IPS-20b (cell line): Measurements from ENCODE around the gene NBAS.

Experiments used
- H3K27ac ChIP-seq: one replicate; pipeline ENCODE4 v1.5.1; 2013; ENCODE audit warnings: low read length
- H3K27me3 ChIP-seq: 2 replicates; pipeline ENCODE4 v1.6.1; 2013; ENCODE audit warnings: mild to moderate bottlenecking, low read length, inconsistent platforms; ENCODE audit not compliant: insufficient read depth
- H3K36me3 ChIP-seq: 2 replicates; pipeline ENCODE4 v1.6.1; 2013; ENCODE audit warnings: low read depth, mild to moderate bottlenecking, inconsistent platforms, low read length, moderate library complexity; ENCODE audit not compliant: insufficient read depth
- H3K4me1 ChIP-seq: 2 replicates; pipeline ENCODE4 v1.6.1; 2013; ENCODE audit warnings: mild to moderate bottlenecking, control low read depth, inconsistent platforms, low read length, moderate library complexity; ENCODE audit not compliant: insufficient read depth
- H3K4me3 ChIP-seq: 2 replicates; pipeline ENCODE4 v1.5.1; 2013; ENCODE audit warnings: mild to moderate bottlenecking, low read length, inconsistent platforms
- H3K9ac ChIP-seq: 2 replicates; pipeline ENCODE4 v1.6.1; 2013; ENCODE audit warnings: low read depth, mild to moderate bottlenecking, inconsistent platforms, low read length, moderate library complexity
- H3K9me3 ChIP-seq: 2 replicates; pipeline ENCODE4 v1.6.1; 2013; ENCODE audit warnings: mild to moderate bottlenecking, low read depth, low read length, inconsistent platforms; ENCODE audit not compliant: insufficient read depth

Gene NBAS

DNA sequence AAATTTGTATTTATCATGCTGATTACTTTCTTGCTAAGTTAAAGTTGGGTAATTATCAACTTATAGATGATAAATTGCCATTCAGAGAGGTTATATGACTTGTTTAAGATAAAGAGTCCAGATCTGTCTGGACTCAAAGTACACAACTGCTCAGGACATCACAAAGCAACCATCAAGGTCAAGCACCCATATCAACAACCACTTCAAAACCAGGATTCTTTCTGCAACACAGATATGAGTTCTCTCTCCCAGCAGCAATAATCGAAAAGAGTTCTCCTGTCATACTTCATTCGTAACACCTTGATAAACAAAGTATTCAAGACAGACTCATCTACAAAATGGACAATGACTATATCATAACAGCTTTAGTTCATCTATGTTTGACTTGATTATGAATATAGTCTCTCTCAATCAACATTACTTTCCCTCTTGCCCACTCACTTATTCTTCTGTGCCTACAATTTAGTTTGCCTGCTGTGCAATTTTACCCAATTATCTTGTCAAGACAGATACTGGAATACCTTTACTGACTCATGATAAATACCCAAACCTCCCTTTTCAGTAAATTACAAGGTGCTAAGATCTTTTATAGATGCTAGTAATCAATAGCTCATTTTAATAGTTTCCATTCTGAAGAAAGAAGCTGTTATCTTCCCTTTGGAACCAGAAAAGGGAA, 281.8 kb downstream of the NBAS start:
- Histone ChIP-seq H3K4me1 (no peaks in the 10 kb centered on the region), H3K4me3 (no peak overlapping the region), H3K36me3 (peaks cover 7% of the 10 kb centered on the region; the same call in 1 of the 2 replicates), H3K27ac (no peak overlapping the region), H3K9me3 (no peaks in the 10 kb centered on the region), H3K27me3 (no peaks in the 10 kb centered on the region), H3K9ac (no peak overlapping the region)

- Histone ChIP-seq H3K4me3 (no peak overlapping the region), H3K9me3 (no peaks in the 10 kb centered on the region), H3K36me3 (peaks cover 7% of the 10 kb centered on the region; the same call in 1 of the 2 replicates), H3K27me3 (no peaks in the 10 kb centered on the region), H3K4me1 (no peaks in the 10 kb centered on the region; the same call in 1 of the 2 replicates), H3K27ac (no peak overlapping the region), H3K9ac (no peak overlapping the region)
These were observed 282.8 kb downstream of the NBAS start for GRCh38 chr2:15278296-15278695.

DNA sequence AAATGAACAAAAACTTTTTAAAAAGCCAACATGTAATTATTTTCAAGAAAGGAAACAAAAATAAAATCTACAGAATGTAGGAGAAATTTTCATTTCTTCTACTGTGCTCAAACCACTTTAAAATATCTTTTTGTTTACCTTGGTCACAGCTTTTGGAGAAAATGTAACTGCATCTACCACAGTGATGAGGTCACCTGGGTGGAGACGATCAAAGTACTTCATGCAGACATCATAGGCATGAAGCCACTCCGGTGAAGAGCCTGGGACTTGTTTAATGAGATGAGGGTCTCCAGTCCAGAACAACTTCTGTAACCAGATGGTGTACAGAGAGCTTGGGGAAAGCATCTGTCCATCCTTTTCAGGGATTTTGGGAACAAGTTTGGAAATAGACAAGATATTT, 285.8 kb downstream of the NBAS start:
- H3K9ac ChIP-seq, result no peak overlapping the region
- peaks cover 7% of the 10 kb centered on the region; the same call in 1 of the 2 replicates for H3K36me3 ChIP-seq
- H3K27me3 ChIP-seq, result no peaks in the 10 kb centered on the region
- H3K9me3 ChIP-seq, result no peaks in the 10 kb centered on the region
- no peak overlapping the region for H3K27ac ChIP-seq
- peaks cover 3% of the 10 kb centered on the region for H3K4me1 ChIP-seq
- H3K4me3 ChIP-seq, result no peak overlapping the region

DNA sequence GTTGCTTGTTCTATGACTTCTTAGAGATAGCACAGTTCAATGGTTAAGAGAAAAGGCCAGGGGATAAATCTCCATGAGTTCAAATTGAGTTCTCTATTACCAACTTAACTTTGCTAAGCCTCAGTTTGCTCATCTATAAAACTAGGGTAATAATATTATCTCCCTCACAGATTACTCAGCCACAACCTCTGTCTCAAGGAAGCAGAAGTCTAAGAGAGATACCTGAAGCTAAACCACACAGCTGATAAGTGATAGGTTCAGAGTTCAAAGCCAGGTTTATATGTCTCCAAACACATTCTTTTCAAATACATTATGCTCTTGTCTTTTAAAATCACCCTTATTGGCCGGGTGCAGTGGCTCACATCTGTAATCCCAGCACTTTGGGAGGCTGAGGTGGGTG, 287.7 kb downstream of the NBAS start:
- no peaks in the 10 kb centered on the region for H3K9me3 ChIP-seq
- peaks cover 3% of the 10 kb centered on the region for H3K4me1 ChIP-seq
- no peaks in the 10 kb centered on the region for H3K27me3 ChIP-seq
- H3K4me3 ChIP-seq, result no peak overlapping the region
- H3K27ac ChIP-seq, result no peak overlapping the region
- no peak overlapping the region for H3K9ac ChIP-seq
- H3K36me3 ChIP-seq, result peaks cover 7% of the 10 kb centered on the region; the same call in 1 of the 2 replicates

GRCh38 chr2:15272942-15273341, 288.2 kb downstream of the NBAS start:
- Histone ChIP-seq H3K36me3 (peaks cover 7% of the 10 kb centered on the region; the same call in 1 of the 2 replicates), H3K9ac (no peak overlapping the region), H3K4me1 (peaks cover 3% of the 10 kb centered on the region), H3K27ac (peak overlapping the region; percentile 14), H3K9me3 (no peaks in the 10 kb centered on the region), H3K27me3 (no peaks in the 10 kb centered on the region), H3K4me3 (no peak overlapping the region)

GRCh38 chr2:15271941-15272542, 289.1 kb downstream of the NBAS start:
- H3K4me1 ChIP-seq, result peaks cover 3% of the 10 kb centered on the region
- no peaks in the 10 kb centered on the region for H3K9me3 ChIP-seq
- no peak overlapping the region for H3K4me3 ChIP-seq
- H3K27ac ChIP-seq, result no peak overlapping the region
- H3K27me3 ChIP-seq, result no peaks in the 10 kb centered on the region
- H3K36me3 ChIP-seq, result peaks cover 7% of the 10 kb centered on the region; the same call in 1 of the 2 replicates
- H3K9ac ChIP-seq, result no peak overlapping the region

DNA sequence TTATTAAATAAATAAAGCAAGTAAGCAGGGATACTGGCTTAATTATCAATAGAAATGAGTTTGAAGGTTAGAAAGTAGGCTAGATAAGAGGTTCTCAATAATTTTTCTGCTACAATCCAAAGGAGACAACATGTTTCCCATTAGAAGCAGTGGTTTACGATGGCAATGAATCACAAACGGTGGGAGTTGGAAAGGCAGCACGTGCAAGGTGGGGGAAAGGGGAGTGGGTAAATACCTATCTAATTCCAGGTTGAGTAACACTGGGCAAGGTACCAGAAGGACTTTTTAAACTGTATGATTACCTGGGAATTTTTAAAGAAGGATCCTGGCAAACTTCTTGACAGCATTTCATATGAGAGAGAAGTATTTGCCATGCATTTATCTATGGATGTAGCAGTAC, 289.9 kb downstream of the NBAS start:
- no peaks in the 10 kb centered on the region for H3K27me3 ChIP-seq
- no peak overlapping the region for H3K27ac ChIP-seq
- H3K9me3 ChIP-seq, result no peaks in the 10 kb centered on the region
- H3K9ac ChIP-seq, result no peak overlapping the region
- no peak overlapping the region for H3K4me3 ChIP-seq
- H3K4me1 ChIP-seq, result peaks cover 3% of the 10 kb centered on the region
- H3K36me3 ChIP-seq, result peaks cover 7% of the 10 kb centered on the region; the same call in 1 of the 2 replicates

DNA sequence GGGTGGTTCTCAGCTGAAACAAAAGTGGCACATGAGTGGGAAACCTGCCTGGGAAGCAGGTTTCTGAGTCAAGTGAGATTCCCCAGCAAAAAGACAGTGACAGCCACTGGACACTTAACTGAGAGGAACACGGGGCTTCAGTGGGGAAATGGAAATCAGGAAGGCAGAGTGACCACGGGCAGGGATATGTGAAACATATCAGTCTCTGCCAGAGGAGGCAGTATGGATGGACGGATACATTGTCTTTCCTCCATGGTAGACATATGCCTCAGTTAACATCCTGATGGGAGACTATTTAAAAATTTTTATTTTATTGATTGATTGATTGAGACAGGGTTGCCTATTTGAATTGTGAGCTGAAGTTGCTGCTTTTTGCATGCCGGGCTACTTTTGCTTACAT, 292.1 kb downstream of the NBAS start:
- H3K27ac ChIP-seq, result no peak overlapping the region
- no peaks in the 10 kb centered on the region for H3K36me3 ChIP-seq
- no peak overlapping the region for H3K9ac ChIP-seq
- no peaks in the 10 kb centered on the region for H3K27me3 ChIP-seq
- H3K4me3 ChIP-seq, result no peak overlapping the region
- H3K9me3 ChIP-seq, result no peaks in the 10 kb centered on the region
- peaks cover 3% of the 10 kb centered on the region for H3K4me1 ChIP-seq

GRCh38 chr2:15265889-15266288, 295.2 kb downstream of the NBAS start:
- H3K27ac ChIP-seq, result no peak overlapping the region
- peaks cover 12% of the 10 kb centered on the region for H3K4me1 ChIP-seq
- no peaks in the 10 kb centered on the region for H3K9me3 ChIP-seq
- no peak overlapping the region for H3K4me3 ChIP-seq
- H3K36me3 ChIP-seq, result no peaks in the 10 kb centered on the region
- no peak overlapping the region for H3K9ac ChIP-seq
- no peaks in the 10 kb centered on the region for H3K27me3 ChIP-seq

- no peaks in the 10 kb centered on the region for H3K27me3 ChIP-seq
- peaks cover 25% of the 10 kb centered on the region for H3K4me1 ChIP-seq
These were observed 297.0 kb downstream of the NBAS start for GRCh38 chr2:15263976-15264685.

GRCh38 chr2:15262792-15263191, 298.3 kb downstream of the NBAS start:
- H3K4me1 ChIP-seq, result peaks cover 25% of the 10 kb centered on the region
- no peak overlapping the region for H3K4me3 ChIP-seq
- no peaks in the 10 kb centered on the region for H3K27me3 ChIP-seq
- H3K9me3 ChIP-seq, result peaks cover 11% of the 10 kb centered on the region; the same call in 1 of the 2 replicates
- no peak overlapping the region for H3K9ac ChIP-seq
- H3K36me3 ChIP-seq, result no peaks in the 10 kb centered on the region
- no peak overlapping the region for H3K27ac ChIP-seq

More at GRCh38 chr2:15263976-15264685, 297.0 kb downstream of the NBAS start:
- Histone ChIP-seq H3K36me3 (no peaks in the 10 kb centered on the region), H3K4me3 (no peak overlapping the region), H3K9ac (no peak overlapping the region), H3K27ac (no peak overlapping the region), H3K9me3 (no peaks in the 10 kb centered on the region)
